HG03135 (cell line): Measurements from ENCODE around the gene MAPK1.
"Not testable (repeated sequence)": the region's sequence is repeated elsewhere in the genome, so short reads cannot be mapped to it uniquely, and the experiment has no call there.

Experiments used
- ATAC-seq: cut with Tn5 transposase; IDR thresholded peaks from one replicate; pipeline ENCODE4 v1.9.1; 2021; ENCODE audit warnings: mild to moderate bottlenecking, moderate library complexity; ENCODE audit not compliant: unreplicated experiment

MAPK1 gene

DNA sequence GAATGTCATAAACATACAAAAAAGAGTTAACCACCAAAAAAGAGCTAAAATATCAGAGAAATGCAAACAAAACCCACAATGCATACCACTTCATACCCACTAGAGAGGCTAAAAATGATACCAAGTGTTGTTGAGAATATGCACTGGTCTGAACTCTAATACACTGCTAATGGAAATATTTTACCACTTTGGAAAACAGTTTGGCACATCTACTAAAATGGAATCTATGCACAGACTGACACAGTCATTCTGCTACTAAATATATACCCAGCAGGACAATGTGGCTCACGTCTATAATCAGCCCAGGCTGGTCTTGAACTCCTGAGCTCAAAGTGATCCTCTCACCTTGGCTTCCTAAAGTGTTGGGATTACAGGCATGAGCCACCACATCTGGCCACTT, 18.0 kb downstream of the MAPK1 start:
- no peak for ATAC-seq

DNA sequence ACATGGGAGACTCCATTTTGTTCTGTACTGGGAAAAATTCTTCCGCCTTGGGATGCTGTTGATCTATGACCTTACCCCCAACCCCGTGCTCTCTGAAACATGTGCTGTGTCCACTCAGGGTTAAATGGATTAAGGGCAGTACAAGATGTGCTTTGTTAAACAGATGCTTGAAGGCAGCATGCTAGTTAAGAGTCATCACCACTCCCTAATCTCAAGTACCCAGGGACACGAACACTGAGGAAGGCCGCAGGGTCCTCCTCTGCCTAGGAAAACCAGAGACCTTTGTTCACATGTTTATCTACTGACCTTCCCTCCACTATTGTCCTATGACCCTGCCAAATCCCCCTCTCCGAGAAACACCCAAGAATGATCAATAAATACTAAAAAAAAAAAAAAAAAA, 19.4 kb downstream of the MAPK1 start:
- ATAC-seq: not testable (repeated sequence)

DNA sequence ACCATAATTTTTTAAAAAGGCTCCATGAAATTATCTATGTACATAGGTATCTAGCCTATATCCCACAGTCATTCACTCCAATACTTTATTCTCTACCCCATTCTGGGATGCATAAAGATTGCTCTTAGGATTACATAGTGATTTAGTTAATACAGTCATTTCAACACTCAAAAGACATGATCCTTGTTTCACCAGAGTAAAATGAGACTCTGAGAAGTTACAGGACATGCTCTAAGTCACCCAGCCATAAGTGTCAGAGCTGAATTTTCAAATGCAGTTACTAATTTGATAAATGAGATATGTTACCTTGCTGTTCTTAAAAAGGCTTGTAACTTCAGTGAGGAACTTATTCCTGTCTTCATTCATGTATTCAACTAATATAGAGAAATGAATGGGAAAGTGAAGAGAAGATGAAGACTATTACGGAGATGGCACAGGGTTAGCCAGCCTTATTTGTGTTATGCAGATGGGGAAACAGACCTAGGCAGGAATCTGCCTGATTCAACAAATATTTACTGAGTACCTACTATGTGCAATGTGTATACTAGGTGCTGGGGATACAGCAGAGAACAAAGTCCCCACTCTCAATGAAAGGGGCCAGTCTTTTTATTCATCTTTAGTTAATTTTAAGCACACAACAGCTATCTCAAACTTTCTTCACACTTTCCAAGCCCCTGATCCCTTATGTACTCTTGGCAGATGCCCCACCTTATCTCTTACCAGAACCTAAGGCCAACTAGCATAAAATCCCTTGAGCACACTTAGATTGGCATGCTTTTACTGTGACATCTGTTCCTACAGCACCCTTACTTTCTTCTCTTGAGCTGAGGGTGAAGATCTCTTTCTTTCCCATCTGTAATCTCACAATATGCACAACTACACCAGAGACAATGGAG, 21.6 kb downstream of the MAPK1 start:
- no peak for ATAC-seq

DNA sequence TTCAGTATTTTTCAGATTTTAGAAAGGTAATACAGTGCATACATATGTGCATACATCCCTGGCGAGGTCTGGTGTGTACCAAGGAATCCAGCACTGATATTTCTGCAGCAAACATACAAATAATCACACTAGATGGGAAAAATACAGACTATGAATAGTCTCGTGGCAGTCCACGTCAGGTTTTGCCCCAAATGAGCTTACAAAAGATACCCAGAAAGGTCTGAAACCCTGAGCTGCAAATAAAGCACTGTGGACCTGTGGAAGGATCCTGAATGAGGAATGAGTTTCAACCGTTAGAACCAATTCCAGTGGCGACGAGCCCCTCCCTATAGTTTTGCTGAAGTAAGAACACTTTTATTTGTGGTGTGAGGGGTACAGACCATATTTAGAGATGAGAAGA, 24.5 kb downstream of the MAPK1 start:
- no peak for ATAC-seq

DNA sequence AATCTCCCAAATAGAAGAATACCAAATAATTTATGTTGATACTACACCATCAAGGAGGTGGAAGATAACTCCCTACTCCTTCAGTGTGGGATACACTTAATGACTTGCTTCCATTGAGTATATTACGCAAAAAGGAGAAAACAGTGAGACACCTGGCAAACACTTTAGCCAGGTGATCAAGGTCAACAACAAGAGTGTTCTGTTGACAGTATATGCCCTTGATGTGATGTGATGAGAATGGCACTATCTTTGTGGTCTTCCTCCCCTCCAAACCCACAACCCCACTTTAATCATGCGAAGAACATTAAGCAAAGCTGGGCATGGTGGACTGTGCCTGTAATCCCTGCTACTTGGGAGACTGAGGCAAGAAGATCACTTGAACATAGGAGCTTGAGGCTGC, 26.0 kb downstream of the MAPK1 start:
- ATAC-seq: no peak

DNA sequence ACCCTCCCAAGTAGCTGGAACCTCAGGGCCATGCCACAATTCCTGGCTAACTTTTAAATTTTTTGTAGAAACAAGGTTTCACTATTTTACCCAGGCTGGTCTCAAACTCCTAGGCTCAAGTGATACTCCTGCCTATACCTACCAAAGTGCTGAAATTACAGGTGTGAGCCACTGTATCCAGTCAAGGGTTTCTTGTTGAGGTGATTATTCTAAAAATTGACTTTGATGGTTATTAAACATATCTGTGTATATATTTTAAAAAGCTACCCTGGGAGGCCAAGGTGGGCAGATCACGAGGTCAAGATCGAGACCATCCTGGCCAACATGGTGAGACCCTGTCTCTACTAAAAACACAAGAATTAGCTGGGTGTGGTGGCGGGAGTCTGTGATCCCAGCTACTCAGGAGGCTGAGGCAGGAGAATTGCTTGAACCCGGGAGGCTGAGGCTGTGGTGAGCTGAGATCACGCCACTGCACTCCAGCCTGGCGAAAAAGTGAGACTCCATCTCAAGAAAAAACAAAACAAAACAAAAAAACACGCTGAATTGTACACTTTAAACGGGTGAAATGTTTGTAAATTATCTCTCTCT, 27.1 kb downstream of the MAPK1 start:
- ATAC-seq: no peak

DNA sequence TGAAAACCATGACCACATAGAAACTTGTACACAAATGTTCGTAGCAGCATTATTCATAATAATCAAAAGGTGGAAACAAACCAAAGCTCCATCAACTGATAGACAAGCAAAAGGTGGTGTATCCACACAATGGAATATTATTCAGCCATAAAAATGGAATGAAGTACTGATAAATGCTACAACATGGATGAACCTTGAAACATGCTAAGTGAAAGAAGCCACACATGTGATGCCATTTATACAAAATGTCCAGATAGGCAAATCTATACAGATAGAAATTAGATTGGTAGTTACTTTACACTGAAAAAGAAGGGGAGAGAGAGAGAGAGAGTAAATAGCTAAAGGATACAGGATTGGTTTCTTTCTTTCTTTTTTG, 27.7 kb downstream of the MAPK1 start:
- ATAC-seq: no peak

DNA sequence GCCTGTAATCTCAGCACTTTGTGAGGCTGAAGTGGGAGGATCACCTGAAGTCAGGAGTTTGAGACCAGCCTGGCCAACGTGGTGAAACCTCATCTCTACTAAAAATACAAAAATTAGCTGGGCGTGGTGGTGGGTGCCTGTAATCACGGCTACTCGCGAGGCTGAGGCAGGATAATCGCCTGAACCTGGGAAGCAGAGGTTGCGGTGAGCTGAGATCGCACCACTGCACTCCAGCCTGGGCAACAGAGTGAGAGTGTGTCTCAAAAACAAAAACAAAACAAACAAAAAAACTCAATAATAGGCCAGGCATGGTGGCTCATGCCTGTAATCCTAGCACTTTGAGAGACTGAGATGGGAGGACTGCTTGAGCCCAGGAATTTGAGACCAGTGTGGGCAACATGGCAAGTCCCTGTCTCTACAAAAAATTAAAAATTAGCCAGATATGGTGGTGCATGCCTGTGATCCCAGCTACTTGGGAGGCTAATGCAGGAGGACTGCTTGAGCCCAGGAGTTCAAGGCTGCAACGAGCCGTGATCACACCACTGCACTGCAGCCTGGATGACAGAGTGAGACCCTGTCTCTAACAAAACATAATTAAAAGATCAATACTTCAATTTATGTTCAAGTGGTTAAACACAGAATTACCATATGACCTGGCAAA, 28.2 kb downstream of the MAPK1 start:
- not testable (repeated sequence) for ATAC-seq

DNA sequence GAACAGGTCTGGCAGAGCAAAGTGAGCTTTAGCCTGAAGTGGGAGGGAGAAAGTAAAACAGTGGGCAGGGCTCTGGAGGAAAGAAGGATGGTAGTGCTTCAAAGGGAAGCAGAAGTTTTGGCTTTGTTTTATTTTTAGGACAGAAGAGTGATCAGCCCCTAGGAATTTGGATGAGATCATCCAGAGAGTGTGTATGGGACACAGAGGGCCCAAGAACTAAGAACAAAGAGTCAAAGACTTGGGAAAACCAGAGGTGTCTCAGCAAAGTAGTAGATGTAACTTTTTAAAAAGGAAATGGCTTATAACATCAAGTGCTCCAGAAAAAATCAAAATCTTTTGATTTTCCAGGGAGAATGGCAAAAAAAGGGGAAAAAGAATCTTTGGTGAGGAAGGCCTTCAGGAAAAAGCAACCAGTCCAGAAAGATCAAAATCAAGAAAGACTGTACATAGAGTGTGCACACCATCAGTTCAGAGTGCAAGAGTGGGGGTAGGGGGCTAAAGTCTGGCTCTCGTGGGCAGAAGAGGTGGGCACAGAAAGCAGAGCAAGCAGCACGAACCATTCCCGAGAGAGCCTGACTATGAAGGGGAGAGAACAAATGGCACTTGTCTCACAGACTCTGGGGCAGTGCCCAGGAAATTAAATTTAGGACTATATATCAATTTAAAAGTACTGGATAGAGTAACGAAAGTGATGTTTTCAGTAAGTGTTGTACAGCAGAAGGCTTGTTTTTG, 30.0 kb downstream of the MAPK1 start:
- no peak for ATAC-seq

DNA sequence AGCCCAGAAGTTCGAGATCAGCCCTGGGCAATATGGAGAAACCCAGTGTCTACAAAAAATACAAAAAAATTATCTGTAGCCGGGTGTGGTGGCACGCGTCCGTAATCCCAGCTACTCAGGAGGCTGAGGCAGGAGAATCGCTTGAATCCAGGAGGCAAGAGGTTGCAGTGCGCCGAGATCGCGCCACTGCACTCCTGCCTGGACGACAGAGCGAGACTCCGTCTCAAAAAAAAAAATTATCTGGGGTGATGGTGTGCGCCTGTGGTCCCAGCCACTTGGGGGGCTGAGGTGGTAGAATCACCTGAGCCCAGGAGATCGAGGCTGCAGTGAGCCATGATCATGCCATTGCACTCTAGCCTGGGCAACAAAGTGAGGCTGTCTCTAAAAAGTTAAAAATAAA, 31.0 kb downstream of the MAPK1 start:
- ATAC-seq: not testable (repeated sequence)

DNA sequence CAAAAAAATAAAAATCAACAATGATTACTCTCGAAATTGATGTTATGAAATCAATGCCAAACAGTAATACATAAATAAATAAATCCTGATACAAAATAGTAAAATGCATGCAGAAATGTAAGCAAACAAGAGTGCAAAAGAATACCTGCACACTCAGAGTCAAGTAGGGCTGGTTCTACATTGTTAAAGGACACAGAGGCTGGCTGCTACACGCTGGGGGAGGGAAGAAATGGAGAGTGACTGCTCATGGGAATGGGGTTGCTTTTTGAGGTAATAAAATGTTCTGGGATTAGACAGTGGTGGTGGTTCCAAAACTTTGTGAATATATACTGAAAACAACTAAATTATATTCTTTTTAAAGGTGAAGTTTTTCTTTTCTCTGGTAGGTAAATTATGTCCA, 32.1 kb downstream of the MAPK1 start:
- ATAC-seq: no peak

DNA sequence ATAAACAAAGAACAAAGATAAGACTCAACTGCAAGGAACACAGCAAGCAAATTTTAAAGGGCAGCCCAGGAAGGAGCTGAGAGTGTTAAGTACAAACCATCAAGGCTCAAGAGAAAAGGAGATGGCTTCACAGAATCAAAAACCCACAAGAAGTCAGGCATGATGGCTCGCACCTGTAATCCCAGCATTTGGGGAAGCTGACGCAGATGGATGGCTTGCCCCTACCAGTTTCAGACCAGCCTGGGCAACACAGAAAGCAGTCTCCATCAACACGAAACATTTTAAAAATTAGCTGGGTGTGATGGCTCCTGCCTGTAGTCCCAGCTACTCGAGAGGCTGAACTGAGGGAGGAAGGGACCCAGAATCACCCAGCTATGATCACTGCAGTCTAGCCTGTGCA, 32.6 kb downstream of the MAPK1 start:
- ATAC-seq: no peak

DNA sequence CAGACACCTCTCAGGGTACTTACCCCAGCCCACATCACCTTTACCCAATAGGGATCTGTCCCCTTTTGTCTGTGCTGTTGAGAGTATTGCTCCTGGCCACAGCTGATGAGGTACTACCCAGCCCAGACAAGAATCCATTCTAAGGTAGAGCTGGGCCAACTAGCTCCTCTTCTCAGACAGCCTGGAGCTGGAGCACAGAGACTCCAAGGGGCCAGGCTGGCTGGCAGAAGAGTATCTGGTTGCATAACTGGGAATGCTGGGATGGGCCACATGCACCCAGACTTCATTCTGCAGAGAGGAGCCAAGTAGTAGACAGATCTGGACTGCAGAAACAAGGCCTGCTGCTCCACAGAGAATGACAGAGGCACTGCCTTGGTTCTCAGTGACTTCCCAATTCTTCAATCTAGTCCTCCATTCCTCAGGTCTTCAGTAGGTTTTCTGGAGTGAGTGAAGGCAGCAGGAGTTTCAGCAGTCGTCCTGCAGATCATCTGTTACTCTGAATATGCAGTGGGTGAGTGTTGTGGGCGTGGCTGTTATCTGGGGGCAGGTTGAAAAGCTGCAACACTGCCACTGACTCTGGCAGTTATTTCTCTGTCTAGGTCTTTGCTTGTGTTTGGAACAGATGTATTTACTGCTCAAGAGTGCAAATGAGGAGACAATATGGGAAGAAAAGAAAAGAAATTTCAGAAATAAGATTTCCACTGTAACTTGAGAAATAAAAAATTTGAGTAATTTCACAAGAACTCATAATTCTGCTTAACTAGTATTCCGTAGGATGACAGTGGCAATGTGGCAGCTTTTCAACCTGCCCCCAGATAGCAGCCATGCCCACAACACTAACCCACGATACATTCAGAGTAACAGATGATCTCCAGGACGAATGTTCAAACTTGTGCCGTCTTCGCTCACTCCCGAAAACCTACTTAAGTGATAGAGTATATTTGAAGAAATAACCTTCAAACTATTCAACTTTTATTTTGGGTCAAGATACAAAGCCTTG, 34.9 kb downstream of the MAPK1 start:
- ATAC-seq: no peak

DNA sequence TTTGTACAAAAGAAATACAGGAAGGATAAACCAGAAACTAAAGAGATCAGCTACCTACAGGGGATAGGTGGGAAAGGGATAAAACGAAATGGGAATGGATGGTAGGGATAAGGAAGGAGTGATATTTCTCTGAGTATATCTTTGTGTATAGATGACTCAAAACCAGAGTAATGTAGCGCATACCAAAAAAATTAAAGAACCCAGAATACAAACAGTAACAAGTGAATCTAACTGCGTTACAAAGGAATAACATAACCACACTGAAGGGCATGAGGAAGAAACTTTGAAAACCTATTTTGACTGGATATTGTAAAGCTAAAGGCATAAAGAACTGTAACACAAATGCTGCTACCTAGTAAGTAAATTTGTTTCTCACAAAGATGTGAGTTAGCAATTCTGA, 37.9 kb downstream of the MAPK1 start:
- no peak for ATAC-seq

DNA sequence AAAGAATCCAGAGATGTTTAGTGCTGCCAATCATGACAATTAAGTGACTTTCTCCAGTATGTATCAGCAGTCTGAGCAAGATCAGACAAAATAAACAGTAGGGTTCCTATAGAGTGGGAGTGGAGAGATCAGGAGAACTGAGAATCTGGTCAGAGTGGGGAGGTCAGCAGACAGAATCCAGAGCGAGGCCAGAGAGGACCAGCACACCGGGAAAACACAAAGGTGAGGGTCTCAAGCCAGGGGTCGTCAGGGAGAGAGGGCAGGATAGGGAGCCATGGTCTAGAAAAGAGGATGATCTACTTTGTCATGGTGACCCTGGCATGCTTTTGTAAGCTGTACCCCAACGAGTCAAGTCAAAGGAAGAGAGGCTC, 39.2 kb downstream of the MAPK1 start:
- ATAC-seq: no peak

DNA sequence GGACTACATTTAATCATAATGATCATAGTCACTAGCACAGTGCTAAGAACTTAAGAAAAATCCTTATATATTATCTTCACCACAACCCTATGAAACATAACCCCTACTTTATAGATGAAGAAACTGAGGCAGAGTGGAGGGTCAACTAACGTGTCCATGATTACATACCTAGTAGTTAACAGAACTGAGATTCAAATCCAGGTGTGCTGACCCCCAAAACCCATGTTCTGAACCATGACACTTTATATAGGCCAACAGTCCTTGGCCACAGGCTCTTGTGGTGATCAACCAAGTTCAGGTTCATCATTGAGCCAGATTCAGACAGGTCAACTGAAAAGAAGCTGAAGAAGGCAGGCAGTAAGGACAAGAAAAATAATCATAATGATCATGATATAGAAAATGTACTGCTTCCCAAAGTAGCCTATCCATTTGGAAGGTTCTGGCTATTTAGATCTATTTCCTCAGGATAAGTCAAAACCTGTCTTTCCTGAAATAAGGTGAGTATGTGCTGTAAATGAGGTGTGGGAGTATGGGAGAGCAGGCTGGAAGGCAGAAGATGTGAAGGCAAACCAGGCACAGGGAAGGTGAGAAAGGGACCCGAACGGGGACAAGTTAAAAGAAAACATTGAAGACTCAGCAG, 39.7 kb downstream of the MAPK1 start:
- ATAC-seq: no peak

DNA sequence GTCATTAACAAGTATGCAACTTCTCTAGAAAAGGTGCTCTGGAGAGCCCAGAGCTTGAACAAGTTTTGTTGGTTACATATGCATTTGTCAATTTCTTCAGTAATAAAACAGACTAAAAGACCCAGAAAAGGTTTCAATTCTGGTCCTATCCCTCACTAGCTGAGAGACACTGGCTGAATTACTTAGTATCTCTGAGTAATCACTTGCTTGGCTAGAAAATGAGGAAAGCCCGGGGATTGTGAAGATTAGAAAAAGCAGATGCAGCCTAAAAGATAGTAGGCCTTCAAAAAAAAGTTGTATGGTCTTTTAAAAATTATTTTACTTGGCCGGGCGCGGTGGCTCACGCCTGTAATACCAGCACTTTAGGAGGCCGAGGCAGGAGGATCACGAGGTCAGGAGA, 41.2 kb downstream of the MAPK1 start:
- no peak for ATAC-seq

DNA sequence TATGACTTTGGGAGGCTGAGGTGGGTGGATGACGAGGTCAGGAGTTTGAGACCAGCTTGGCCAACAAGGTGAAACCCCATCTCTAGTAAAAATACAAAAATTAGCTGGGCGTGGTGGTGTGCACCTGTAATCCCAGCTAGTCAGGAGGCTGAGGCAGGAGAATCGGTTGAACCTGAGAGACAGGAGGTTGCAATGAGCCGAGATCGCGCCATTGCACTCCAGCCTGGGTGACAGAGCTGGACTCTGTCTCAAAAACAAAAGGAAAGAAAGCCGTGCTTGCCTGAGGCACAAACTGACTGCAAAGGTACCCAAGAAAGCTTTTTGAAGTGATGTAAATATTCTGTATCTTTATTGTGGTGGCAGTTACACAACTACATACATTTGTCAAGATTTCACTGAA, 42.5 kb downstream of the MAPK1 start:
- ATAC-seq: not testable (repeated sequence)

DNA sequence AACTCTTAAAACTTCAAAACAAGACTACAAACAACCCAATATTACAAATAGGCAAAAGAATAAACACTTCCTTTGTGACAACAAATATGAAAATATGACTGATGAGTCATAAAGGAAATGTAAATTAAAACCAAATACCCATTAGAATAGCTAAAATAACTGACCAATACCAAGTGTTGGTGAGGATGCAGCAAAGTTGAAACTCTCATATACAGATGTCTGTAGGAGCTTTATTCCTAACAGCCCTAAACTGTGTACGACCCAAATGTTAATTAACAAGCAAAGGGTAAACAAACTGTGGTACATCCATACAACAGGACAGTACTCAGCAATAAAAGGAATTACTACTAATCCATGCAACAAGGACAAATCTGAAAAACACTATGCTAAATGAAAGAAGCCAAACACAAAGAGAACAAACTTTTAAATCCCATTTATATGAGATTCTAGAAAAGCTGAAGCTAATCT, 43.0 kb downstream of the MAPK1 start:
- ATAC-seq: no peak
